ENCODE data around the gene LYRM4.

The LYRM4 gene

GRCh38 chr6:5279891-5280338, 19.2 kb upstream of the LYRM4 start:
- DNase-seq: no peak

GRCh38 chr6:5278565-5279120, 17.9 kb upstream of the LYRM4 start:
- no peak for DNase-seq

- DNase-seq: no peak
Observed at GRCh38 chr6:5278047-5278446, 17.3 kb upstream of the LYRM4 start.

GRCh38 chr6:5277589-5277988, 16.8 kb upstream of the LYRM4 start:
- DNase-seq: no peak

GRCh38 chr6:5276581-5276980, 15.8 kb upstream of the LYRM4 start:
- DNase-seq: no peak

- DNase-seq: no peak
Observed at GRCh38 chr6:5275497-5275896, 14.7 kb upstream of the LYRM4 start.

GRCh38 chr6:5274231-5274630, 13.5 kb upstream of the LYRM4 start:
- no peak for DNase-seq

GRCh38 chr6:5271926-5272325, 11.2 kb upstream of the LYRM4 start:
- no peak for DNase-seq

- no peak for DNase-seq
Observed at GRCh38 chr6:5270093-5270680, 9.4 kb upstream of the LYRM4 start.

GRCh38 chr6:5266423-5266822, 5.7 kb upstream of the LYRM4 start:
- no peak for DNase-seq

- DNase-seq: no peak
Observed at GRCh38 chr6:5261545-5262109, 877 bp upstream of the LYRM4 start.

- peak; percentile 82 for DNase-seq
Observed at GRCh38 chr6:5260111-5260620, 584 bp downstream of the LYRM4 start.

GRCh38 chr6:5259428-5259827, 1.3 kb downstream of the LYRM4 start:
- no peak for DNase-seq

- no peak for DNase-seq
Observed at GRCh38 chr6:5257400-5257799, 3.4 kb downstream of the LYRM4 start.

- DNase-seq: no peak
Observed at GRCh38 chr6:5256952-5257351, 3.8 kb downstream of the LYRM4 start.

- no peak for DNase-seq
Observed at GRCh38 chr6:5250911-5251310, 9.8 kb downstream of the LYRM4 start.

- DNase-seq: no peak
Observed at GRCh38 chr6:5250451-5250850, 10.3 kb downstream of the LYRM4 start.

GRCh38 chr6:5249451-5250122, 11.2 kb downstream of the LYRM4 start:
- no peak for DNase-seq

- no peak for DNase-seq
Observed at GRCh38 chr6:5248302-5249098, 12.2 kb downstream of the LYRM4 start.

- DNase-seq: no peak
Observed at GRCh38 chr6:5247201-5247600, 13.5 kb downstream of the LYRM4 start.

GRCh38 chr6:5246141-5247097, 14.3 kb downstream of the LYRM4 start:
- no peak for DNase-seq

- DNase-seq: no peak
Observed at GRCh38 chr6:5243069-5243468, 17.7 kb downstream of the LYRM4 start.
